GM21786 (cell line): ENCODE measurements around the gene TCEANC2.
"Not testable (repeated sequence)": the region's sequence is repeated elsewhere in the genome, so short reads cannot be mapped to it uniquely, and the experiment has no call there.

Experiments
- ATAC-seq: cut with Tn5 transposase; IDR thresholded peaks from one replicate; pipeline ENCODE4 v1.9.1; 2021; ENCODE audit not compliant: unreplicated experiment

The TCEANC2 gene

GRCh38 chr1:54024811-54025210, 28.6 kb upstream of the TCEANC2 start:
- not testable (repeated sequence) for ATAC-seq

- ATAC-seq: no peak
These were observed 25.6 kb upstream of the TCEANC2 start for GRCh38 chr1:54027848-54028247.

DNA sequence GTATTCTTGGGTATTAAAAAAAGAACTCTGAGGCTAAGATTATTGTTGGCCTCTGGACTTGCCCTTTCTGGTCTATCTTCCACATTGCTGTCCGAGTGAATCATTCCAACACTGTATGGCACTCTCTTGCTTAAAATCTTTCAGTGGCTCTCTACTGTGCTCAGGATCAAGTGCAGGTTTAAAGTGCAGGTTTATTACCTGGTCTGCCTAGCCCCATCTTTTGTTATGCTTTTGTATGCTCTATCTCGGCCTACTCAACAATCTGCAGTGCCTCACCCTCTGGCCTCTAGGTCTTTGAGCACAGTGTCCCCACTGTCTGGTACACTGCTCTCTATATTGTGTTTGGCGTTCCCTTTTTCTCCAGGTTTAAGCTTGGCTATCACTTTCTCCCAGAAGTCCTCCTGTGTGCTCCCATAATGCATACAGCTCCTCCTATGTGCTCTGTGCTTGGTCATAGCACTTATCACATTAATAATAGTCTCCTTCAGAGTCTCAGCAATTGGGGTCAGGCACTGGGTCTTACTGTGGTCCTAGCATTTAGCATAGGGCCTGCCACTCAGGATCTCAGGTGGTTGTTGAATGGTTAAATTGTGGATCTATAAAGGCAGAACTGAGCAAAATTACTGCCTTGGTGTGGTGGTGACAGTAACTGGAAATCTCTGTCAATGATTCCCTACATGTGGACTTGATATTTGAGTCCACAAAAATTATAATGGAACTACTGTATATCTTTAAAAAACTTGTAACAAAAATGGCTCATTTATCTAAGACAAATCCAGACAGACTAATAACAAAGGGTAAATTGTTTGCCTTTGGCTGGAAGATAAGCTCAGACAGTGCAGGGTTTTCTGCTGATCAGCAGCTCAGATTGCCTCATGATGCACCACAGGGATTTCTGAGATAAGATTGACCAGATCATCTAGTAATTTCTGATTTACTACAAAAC, 24.8 kb upstream of the TCEANC2 start:
- no peak for ATAC-seq

DNA sequence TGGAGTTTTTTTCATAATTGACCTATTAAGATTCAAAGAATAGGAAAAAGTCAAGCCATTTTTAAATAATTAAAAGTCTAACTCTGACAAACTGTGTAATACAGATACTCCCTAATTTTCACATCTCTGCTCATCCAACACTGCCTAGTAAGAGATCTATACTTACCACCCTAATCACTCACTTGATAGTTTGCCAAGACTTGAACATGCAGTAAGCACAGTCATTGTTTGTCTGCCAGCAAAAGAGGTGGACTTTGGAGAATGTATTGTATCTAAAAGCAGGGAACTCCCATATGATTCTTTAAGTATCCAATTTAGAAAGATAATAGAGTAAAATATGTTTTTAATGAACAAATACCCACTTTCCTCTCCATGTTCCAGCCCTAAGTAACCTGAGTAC, 15.9 kb upstream of the TCEANC2 start:
- ATAC-seq: no peak

GRCh38 chr1:54041806-54042205, 11.6 kb upstream of the TCEANC2 start:
- no peak for ATAC-seq

DNA sequence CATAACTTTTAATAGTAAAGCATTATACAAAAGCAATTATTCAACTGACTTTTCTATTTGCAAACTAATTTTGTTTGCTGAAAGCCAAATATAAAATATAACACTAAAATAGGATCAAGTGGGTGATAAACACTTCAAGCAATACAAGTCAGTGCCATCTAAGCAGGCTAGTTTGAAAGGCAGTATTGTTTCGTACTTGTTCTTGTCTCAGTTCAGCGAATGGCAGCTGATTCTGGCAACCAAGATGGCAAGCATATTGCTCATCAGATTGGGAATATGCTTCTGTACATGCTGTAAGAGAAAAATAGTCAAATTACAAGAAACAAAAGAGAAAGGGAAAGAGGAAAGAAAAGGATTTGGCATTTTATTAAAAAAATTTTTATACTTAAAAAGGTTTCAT, 7.9 kb upstream of the TCEANC2 start:
- ATAC-seq: no peak

- no peak for ATAC-seq
These were observed 6.6 kb upstream of the TCEANC2 start for GRCh38 chr1:54046671-54047383.

DNA sequence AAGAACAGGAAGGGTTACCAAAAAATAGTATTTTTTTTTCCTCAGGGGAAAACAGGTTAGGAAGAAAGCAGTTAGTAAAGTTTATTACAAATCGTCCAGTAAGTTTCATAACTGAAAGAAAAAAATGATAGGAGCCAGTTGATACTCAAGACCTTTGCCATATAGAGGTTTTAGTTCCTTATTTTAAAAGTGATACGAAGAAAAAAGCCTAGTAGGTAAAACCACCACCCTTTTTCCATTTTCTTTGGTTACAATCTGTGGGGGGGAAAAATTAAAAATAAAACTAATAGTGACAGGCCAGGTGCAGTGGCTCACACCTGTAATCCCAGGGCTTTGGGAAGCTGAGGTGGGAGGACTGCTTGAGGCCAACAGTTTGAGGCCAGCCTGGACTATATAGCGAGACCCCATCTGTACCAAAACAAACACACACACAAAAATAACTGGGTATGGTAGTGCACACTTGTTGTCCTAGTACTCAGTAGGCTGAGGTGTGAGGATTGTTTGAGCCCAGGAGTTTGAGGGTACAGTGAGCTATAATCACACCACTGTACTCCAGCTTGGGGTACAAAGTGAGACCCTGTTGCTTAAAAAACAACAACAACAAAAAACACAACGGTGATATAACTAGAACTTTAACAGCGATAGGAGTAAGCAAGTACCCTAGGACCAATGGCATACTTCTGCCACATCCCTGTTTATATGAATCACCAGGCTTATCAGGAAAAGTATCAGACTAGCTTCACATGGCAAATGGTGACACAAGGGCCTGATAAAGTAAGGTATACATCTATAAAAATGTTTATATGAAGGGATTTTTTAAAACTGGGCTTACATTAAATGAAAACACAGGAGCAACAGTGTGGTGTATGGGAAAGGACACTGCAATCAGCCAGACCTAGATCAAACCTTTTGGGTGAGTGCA, 5.8 kb upstream of the TCEANC2 start:
- ATAC-seq: no peak

DNA sequence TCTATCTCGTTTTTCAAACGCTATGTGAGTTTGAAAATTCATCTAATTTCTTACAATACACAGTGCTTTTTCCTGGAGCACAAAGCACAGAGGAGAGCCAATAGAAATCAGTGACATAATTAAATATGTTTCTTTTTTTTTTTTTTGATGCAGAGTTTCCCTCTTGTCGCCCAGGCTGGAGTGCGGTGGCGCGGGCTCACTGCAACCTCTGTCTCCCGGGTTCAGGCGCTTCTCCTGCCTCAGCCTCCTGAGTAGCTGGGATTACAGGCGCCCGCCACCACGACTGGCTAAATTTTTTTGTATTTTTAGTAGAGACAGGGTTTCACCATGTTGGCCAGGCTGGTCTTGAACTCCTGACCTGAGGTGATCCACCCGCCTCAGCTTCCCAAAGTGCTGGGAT, 3.0 kb upstream of the TCEANC2 start:
- not testable (repeated sequence) for ATAC-seq

DNA sequence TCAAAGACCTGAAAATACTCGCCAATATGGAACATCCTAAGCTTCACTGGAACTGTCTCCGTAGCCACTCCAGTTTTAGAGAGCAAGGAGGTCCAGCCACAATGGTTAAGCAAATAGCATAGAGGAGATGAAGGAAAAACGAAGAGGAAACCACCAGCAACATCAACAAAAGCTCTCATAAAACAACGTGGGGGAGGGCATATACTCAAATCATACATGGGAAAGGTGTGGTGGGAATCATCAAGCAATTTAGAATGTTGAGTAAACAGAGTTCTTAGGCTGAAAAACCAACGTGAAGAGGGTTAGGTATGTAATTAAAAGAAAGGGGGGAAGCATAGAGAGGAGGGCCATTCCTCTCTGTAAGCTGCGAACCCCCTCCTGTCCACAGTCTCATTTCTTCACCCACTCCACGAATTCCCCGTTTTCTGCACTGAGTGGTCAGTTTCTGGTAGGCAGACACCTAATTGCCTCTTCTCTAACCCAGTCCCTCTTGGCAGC, 1.4 kb upstream of the TCEANC2 start:
- no peak for ATAC-seq

DNA sequence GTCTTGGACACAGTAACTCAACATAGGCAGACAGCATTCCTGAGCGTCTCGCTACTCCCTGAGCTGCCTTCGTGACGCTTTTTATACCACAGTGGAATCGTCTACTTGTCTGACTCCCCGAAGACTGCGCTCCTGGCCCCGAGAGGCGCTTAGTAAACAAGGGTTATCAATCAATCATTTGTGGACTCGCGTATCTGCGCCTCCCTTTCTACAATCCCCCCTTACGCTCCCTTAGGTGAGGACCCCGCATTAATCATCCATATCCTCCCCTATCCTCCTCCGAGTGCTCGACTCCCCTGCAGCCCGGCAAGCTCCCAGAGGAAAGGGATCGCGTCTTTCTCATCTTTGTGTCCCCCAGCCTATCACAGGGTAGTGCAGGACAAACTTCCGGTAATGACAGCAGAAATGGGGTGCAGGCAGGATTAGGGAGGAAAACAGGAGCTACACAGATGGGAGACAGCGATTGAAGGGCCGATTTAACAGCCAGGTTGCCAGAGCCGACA, 926 bp upstream of the TCEANC2 start:
- ATAC-seq: peak; percentile 11

DNA sequence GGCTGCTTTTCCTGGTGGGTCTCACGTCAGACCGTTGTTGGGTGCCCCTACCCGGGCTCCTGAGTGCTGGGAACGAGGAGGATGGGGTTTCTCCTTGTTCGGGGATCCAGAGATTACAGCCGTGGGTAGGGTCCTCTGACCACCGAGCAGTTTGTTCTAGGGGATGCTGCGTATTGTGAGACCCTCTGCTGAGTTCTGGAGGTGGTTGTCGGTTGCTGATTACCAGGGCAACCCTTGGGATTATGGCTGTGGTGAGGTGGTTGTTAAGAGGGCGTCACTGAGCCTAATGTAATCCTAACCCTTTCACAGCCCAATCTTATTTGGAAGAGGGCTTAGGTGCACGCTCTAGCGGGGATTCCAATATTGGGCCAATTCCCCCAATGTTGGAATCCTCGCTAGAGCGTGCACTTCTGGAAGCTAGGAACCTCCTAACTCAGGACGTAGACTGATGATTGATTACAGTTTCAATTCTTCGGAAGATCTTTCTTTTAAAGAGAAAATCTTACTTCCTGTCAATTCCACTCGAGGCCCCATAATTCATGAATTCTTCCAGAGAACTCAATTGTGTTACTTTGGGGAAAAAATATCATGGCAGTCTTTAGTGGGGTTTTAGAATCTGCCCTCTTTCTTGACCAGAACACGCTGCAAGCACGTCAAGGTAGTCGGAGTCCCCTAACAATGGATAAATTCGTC, 483 bp downstream of the TCEANC2 start:
- no peak for ATAC-seq

- ATAC-seq: no peak
These were observed 986 bp downstream of the TCEANC2 start for GRCh38 chr1:54054438-54054749.

DNA sequence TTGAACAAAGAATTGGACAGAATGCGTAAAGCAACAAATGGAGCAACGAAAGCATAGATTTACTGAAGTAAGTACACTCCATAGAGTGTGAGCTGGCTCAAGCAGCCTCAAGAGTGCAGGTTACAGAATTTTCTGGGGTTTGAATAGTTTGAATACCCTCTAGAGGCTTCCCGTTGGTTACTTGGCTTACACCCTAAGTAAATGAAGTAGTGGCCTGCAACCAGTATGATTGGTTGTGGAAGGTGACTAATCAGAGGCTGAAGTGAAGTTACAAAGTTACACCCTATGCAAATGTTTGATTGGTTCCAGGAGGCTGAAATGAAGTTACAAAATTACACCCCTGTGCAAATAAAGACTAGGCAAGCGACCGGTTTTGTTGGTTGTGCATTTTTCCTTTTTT, 10.9 kb downstream of the TCEANC2 start:
- no peak for ATAC-seq

GRCh38 chr1:54069791-54070170, 16.4 kb downstream of the TCEANC2 start:
- ATAC-seq: no peak

DNA sequence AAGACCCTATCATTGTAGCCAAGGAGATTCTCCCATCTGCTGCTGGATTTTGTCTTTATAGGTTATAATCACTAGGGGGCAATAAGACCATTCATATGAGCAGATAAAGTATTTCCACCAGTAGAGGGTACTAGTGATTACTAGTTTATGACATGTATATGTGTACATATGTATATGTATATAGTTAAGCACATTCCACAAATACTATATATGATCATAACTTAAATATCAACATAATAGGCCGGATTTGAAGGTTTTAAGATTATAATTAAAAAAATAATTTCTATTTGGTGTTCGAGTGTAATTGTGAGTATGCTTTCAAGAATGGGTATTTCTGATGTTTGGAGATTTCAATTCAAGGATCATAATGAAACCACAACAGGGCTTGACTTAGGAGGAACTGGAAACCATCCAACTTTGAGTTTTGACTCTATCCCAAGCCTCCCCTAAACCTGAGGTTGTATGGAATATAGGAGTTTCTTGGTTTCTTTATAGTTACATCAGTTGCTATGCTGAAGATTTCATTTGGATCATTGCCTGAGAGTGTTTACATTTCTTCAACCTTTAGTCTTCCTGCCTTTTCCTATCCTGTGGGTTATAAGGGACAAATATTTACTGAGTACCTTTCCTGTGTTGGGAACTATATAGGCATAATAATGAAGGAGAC, 16.9 kb downstream of the TCEANC2 start:
- ATAC-seq: peak; percentile 75

DNA sequence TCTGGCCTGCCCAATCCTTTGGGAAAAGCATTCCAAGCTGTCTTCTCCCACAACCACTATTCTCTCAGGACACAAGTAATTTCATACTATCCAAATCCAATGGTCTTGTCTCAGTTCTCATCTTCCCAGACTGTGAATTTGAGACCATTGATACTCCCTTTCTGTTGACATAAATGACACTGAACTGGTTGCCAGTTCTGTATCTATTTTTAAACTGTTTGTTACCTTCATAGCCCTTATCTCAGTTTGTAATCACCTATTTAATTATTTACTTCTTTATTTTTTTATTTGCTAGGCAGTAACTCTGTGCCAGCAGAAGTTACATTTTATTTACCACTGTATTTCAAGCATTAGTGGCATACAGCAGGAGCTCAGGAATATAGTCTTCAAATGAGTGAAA, 24.0 kb downstream of the TCEANC2 start:
- no peak for ATAC-seq

DNA sequence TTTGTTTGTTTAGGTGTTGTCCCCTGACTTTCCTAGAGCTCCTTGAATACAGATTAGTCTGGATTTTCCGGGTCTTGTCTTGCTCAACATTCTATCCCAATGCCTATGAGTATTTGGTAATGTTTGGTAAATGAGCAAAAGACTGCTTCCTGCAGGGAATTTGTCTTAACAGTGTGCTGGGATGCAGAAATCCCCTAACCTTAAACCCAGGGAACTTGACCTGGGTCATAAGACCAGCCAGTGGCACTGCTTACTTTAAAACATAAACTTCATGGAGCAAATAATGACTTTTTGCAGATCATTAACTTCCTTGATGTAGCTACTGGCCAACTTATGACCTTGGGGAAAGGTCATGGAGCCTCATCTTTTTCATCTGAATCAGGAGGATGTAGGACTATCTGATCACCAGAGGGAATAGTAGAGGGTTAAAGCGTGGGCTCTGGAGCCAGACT, 27.2 kb downstream of the TCEANC2 start:
- no peak for ATAC-seq

- ATAC-seq: peak; percentile 68
These were observed 28.2 kb downstream of the TCEANC2 start for GRCh38 chr1:54081306-54082270.
